Activated gamma-delta T cell treated with anti-CD3 and anti-CD28 coated beads, Interleukin-2, amount 50 U/mL, for 16 hours (primary cell): ENCODE measurements around the gene RDH13.
"Not testable (repeated sequence)": the region's sequence is repeated elsewhere in the genome, so short reads cannot be mapped to it uniquely, and the experiment has no call there.

Experiments used
- DNase-seq: peaks from one replicate; pipeline ENCODE4 v3.0.0-alpha.2; 2020; ENCODE audit warnings: low read depth

Gene RDH13, protein sequence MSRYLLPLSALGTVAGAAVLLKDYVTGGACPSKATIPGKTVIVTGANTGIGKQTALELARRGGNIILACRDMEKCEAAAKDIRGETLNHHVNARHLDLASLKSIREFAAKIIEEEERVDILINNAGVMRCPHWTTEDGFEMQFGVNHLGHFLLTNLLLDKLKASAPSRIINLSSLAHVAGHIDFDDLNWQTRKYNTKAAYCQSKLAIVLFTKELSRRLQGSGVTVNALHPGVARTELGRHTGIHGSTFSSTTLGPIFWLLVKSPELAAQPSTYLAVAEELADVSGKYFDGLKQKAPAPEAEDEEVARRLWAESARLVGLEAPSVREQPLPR

DNA sequence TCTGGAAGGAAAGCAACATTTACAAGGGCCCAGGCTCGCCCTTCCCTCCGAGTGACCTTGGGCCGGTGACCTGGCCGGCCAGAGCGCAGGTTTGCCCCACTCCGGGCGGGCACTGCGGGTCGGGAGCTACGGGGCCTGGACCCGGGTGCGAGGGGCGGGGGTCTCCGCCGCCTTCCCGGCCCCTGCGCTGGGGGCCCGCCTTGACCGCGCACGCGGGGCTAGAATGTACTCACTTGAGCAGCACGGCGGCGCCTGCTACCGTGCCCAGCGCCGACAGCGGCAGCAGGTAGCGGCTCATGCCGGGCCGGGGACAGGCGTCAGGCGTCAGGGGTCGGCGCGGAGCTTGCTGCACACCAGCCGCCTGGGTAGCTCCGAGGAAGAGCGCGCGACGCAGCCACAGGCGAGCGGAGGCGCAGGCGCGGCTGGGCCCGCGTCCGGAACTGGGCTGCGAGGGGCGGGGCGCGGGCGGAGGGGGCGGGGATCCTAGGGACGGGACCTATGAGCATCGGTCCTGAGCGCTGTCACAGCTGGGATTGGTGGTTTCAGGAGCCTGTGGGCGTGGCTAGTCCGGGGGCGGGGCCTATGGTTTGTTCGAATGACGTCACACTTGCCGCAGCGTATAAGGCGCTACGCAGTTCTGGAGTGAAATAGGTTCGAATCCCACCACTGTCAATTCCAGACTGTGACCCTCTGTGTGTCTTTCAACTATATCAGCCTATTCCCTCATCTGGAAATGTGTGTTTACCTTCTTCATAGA lies at the start of gene RDH13:
Gene RDH13 (minus strand): TSS at position 414 of the 757 bp plus-strand sequence. CDS start 116 bp downstream, at position 298.
- peak; percentile 98 for DNase-seq

DNA sequence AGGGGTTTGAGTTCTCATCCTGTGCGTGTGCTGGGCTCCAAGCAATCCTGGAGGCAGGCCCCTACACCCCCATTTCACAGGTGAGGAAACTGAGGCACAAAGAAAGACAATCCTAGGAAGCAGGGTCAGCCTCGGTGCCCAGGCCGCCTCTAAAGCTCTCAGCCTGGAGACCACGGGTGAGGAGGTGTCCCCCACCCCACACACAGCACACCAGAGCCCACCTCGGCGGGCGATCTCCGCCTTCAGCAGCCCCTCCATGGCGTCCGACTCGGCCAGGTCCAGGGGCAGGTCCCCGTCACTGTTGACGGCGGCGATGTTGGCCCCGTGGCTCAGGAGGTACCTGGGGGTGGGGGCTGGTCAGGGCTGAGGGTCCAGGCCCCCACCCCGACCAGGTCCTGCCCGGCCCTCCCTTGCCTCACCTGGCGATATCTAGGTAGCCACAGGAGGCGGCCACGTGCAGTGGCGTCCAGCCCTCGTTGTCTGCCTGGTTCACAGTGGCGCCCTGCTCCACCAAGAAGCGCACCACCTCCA lies 49.4 kb upstream of the RDH13 start:
- DNase-seq: no peak

DNA sequence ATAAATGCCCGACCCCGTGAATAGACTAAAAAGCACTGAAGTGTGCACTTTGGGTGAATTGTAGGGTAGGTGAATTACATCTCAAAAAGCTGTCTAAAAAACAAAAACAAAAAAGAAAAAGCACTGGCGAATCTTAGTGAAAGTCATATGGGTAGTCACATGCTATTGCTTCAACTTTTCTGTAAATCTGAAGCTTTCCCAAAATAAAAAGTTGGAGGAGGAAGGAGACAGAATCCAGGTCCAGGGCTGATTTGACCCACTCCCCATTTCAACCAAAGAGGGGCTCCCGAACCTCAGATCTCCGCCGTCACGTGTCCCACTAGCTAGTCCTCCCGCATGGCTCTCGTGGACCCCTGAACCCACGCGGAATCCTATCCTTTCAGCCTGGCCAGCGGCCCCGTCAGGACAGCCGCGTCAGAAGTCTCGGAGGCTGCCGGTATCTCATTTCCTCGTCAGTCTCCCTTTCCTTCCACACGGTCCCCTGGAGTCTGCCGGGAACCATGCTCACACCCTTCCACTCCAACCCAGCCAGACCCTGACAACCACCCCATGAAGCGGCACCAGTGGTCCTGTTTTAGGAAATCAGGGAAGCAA lies 48.4 kb upstream of the RDH13 start:
- no peak for DNase-seq

GRCh38 chr19:55109527-55110291 lies 46.8 kb upstream of the RDH13 start:
- DNase-seq: no peak

DNA sequence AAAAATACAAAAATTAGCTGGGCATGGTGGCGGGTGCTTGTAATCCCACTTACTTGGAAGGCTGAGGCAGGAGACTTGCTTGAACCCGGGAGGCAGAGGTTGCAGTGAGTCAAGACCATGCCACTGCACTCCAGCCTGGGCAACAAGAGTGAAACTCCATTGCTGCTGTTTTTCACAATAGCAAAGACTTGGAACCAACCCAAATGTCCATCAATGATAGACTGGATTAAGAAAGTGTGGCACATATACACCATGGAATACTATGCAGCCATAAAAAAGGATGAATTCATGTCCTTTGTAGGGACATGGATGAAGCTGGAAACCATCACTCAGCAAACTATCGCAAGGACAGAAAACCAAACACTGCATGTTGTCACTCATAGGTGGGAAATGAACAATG lies 44.3 kb upstream of the RDH13 start:
- DNase-seq: not testable (repeated sequence)

- no peak for DNase-seq
Measured at GRCh38 chr19:55106591-55106990, 43.6 kb upstream of the RDH13 start.

DNA sequence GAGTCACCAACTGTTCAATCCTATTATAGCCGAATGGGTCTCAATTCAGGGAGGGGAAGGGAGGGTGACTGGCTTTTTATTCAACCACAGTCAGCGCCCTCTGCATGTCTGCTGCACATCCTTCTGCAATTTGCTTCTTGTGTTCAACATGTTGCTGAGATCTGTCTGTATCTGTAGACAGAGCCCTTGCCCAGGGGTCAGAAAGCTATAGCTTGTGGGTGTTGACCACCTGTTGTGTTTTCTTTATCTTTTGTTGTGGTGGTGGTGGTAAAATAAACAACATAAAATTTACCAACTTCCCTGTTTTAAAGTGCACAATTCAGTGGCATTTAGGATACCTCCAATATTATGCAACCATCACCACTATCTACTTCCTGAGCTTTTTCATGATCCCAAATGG lies 42.3 kb upstream of the RDH13 start:
- DNase-seq: no peak

- no peak for DNase-seq
Measured at GRCh38 chr19:55103190-55103589, 40.2 kb upstream of the RDH13 start.

DNA sequence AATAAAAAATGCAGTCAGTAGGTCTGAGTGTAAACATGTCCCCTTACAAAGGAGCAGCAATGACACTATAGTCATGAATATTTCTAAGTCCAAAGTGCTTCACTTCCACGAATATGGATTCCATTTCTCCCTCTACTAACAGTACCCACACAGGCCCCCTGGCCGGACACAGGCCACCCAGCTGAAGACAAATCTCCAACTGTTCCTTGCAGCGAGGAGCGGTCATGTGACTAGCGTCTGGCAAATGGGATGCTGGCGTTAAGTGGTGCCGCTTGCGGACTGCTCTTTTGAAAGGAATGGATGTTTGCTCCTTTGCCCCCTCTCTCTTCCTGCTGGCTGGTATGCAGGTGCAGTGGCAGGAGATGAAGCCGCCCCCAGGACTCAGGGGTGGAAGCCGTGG lies 38.3 kb upstream of the RDH13 start:
- no peak for DNase-seq

GRCh38 chr19:55099557-55100506 lies 36.9 kb upstream of the RDH13 start:
- DNase-seq: no peak

DNA sequence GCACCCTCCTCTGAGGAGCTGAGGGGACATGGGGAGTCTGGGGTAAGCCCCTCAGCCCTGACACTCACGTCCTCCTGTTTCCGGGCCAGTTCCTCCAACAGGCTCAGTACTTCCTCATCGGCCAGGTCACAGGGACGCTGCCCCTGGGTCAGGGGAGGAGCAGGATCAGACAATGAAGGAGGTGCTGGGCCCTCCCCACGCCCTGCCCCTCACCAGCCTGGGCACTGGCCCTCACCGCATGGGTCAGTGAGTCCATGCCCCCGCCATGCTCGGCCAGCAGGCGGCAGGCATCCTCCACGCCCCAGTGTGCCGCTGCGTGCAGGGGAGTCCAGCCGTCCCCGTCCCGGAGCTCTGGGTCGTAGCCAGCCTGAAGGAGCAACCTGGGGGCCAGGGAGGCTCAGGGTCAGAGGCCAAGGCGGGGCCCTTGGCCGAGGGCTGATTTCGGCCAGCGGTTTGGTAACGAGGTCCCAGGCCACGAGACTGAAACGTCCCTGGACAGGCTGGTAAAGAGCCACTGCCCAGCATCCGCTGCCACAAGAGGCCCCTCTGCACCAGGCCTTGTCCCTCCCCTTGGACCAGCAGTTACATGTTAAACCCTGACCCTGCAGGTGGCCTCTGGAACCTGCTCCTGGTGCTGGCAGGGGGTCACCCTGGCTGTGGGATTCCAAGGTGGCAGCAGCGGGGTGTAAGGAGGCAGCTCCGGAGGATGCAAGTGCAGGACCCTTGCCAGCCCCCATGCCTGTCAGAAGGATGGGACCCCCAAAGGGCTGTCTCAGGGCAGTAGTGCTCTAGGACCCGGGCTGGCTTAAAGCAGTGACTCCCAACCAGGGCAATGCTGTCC lies 36.0 kb upstream of the RDH13 start:
- no peak for DNase-seq

GRCh38 chr19:55097864-55098715 lies 35.1 kb upstream of the RDH13 start:
- DNase-seq: no peak

DNA sequence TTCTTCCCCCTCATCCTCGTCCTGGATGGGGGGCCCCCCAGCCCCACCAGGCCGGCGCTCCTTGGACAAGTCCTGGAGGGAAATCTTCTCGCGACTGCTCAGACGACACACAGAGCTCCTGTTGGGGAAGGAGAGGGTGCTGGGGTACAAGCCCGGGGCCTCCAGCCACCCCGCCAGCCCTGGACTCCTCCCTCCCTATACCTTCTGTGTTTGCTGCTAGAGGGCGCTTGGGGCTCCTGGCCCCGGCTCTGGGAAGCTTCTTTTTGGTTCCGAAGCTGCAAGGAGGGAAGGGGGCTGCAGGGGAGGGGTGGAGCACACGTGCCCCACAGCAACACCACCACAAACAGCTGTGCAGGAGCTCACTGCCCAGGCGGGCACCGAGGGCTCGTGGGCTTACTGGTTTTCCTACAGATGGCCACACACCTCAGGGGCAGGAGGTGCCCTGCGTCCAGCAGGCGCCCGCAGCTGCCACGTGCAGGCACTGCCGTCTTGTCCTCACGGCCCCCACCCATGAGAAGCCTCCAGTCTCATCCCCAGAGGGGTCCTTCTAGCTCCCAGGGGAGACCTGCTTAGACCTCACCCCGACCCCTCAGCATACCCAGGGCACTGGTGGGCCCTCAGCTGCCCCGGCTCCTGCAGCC lies 33.2 kb upstream of the RDH13 start:
- no peak for DNase-seq

DNA sequence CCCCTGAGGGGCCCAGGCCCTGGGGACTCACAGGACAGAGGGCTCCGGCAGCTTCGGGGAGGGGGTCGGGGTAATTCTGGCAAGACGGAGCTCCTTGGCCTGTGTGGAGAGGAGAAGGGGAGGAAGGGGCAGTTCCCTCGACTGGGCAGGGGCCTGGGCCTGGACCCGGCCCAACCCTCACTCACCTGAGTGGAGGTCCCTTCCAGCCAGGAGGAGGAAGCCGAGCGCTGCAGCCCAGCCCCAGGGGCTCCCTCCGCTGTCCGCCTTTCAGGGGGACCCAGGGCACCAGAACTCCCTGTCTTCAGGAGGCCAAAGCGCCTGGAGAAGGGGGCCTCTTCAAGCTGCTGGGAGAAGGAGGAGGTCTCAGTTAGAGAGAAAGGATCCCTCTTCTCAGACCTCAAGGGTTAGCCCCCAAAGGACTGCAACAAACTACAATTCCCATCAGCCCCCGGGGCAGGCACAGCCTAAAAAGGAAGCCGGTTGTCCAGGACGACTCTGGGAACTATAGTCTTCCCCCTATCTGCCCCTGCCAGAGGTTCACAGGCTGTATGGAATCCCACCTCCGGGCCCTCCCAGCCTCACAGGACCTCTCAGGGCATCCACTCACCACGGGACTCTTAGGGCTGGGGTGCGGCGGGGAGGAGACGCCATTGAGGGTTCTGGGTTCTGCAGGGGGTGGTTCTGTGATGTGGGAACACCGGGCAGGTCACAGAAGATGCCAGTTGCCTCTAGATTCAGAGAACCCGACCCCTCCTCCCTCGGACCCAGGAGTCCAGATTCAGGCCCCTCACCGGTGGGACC lies 32.5 kb upstream of the RDH13 start:
- DNase-seq: no peak

- DNase-seq: no peak
Measured at GRCh38 chr19:55094456-55095259, 31.7 kb upstream of the RDH13 start.

- no peak for DNase-seq
Measured at GRCh38 chr19:55092423-55093318, 29.7 kb upstream of the RDH13 start.
